ENCODE data around the gene CNOT2. TPM values are rescaled to one million over a fixed set of nuclear protein-coding genes. Genes with fewer than 3 reads are reported as not detected.
A peak's percentile ranks its signal among the peaks of the same experiment; 100 is the strongest.

Gene CNOT2
- total RNA-seq, 1 donor from 2014 or later: 48.7 TPM

GRCh38 chr12:70255311-70255710, 12.1 kb downstream of the CNOT2 start:
- Mint-ChIP-seq H3K27me3 (ENCODE audit: low read depth) (no peaks in the 10 kb centered on the region), H3K4me1 (ENCODE audit: low read depth) (peaks cover 76% of the 10 kb centered on the region), H3K27ac (ENCODE audit: unreplicated experiment) (peak overlapping the region; percentile 80), H3K36me3 (ENCODE audit: low read depth) (peaks cover under 1% of the 10 kb centered on the region), H3K9me3 (ENCODE audit: low read depth) (no peaks in the 10 kb centered on the region), H3K4me3 (ENCODE audit: unreplicated experiment) (peak overlapping the region; percentile 49)
- DNase-seq (ENCODE audit: low spot score): no peak
- no peak for TF ChIP-seq CTCF (IDR thresholded peaks at IDR 0.05)

GRCh38 chr12:70258605-70259403, 15.6 kb downstream of the CNOT2 start:
- no peaks in the 10 kb centered on the region for H3K27me3 Mint-ChIP-seq (ENCODE audit: low read depth)
- H3K4me3 Mint-ChIP-seq (ENCODE audit: unreplicated experiment): no peak overlapping the region
- peak overlapping the region; percentile 62 for H3K27ac Mint-ChIP-seq (ENCODE audit: unreplicated experiment)
- TF ChIP-seq CTCF (IDR thresholded peaks at IDR 0.05): no peak
- peaks cover 6% of the 10 kb centered on the region for H3K9me3 Mint-ChIP-seq (ENCODE audit: low read depth)
- H3K4me1 Mint-ChIP-seq (ENCODE audit: low read depth): peaks cover 51% of the 10 kb centered on the region
- no peak for DNase-seq (ENCODE audit: low spot score)
- H3K36me3 Mint-ChIP-seq (ENCODE audit: low read depth): peaks cover 3% of the 10 kb centered on the region

GRCh38 chr12:70260646-70261045, 17.4 kb downstream of the CNOT2 start:
- no peaks in the 10 kb centered on the region for H3K27me3 Mint-ChIP-seq (ENCODE audit: low read depth)
- TF ChIP-seq CTCF (IDR thresholded peaks at IDR 0.05): no peak
- H3K4me3 Mint-ChIP-seq (ENCODE audit: unreplicated experiment): no peak overlapping the region
- peaks cover 6% of the 10 kb centered on the region for H3K9me3 Mint-ChIP-seq (ENCODE audit: low read depth)
- peaks cover 3% of the 10 kb centered on the region for H3K36me3 Mint-ChIP-seq (ENCODE audit: low read depth)
- H3K4me1 Mint-ChIP-seq (ENCODE audit: low read depth): peaks cover 38% of the 10 kb centered on the region
- H3K27ac Mint-ChIP-seq (ENCODE audit: unreplicated experiment): no peak overlapping the region
- DNase-seq (ENCODE audit: low spot score): no peak

GRCh38 chr12:70264067-70264867, 21.0 kb downstream of the CNOT2 start:
- peaks cover 40% of the 10 kb centered on the region for H3K4me1 Mint-ChIP-seq (ENCODE audit: low read depth)

More at GRCh38 chr12:70264067-70264867, 21.0 kb downstream of the CNOT2 start:
- Mint-ChIP-seq H3K27ac (ENCODE audit: unreplicated experiment) (no peak overlapping the region), H3K27me3 (ENCODE audit: low read depth) (no peaks in the 10 kb centered on the region), H3K9me3 (ENCODE audit: low read depth) (peaks cover 6% of the 10 kb centered on the region), H3K4me3 (ENCODE audit: unreplicated experiment) (no peak overlapping the region), H3K36me3 (ENCODE audit: low read depth) (peaks cover 3% of the 10 kb centered on the region)
- no peak for TF ChIP-seq CTCF (IDR thresholded peaks at IDR 0.05)
- no peak for DNase-seq (ENCODE audit: low spot score)
